RWPE2 (cell line): Measurements from ENCODE around the gene SLCO1A2.

ENCODE experiments used
- ATAC-seq: fragments of 200-7000 bp; cut with Tn5 transposase; 3 replicates; pipeline ENCODE4 v1.9.1; 2021; ENCODE audit warnings: low read depth
- DNase-seq: peaks from one replicate; pipeline ENCODE4 v3.0.0-alpha.2; 2020; ENCODE audit warnings: low spot score
- H3K27ac ChIP-seq: fragments of 450-650 bp; 2 replicates; pipeline ENCODE4 v1.5.1; 2017; ENCODE audit warnings: mild to moderate bottlenecking; ENCODE audit not compliant: poor library complexity, severe bottlenecking
- H3K27me3 ChIP-seq: fragments of 250-450 bp; sonication (Bioruptor Pico); 2 replicates; pipeline ENCODE4 v1.5.1; 2021; ENCODE audit warnings: mild to moderate bottlenecking, moderate library complexity; ENCODE audit not compliant: insufficient read depth, poor library complexity, severe bottlenecking
- H3K36me3 ChIP-seq: fragments of 250-450 bp; sonication (Bioruptor Pico); 2 replicates; pipeline ENCODE4 v1.5.1; 2020; ENCODE audit warnings: low read depth, mild to moderate bottlenecking, moderate library complexity
- H3K4me1 ChIP-seq: fragments of 250-450 bp; sonication (Bioruptor Pico); 2 replicates; pipeline ENCODE4 v1.5.1; 2021; ENCODE audit warnings: mild to moderate bottlenecking, moderate library complexity; ENCODE audit not compliant: insufficient read depth, poor library complexity, severe bottlenecking
- H3K4me3 ChIP-seq: fragments of 250-450 bp; sonication (Bioruptor Pico); 2 replicates; pipeline ENCODE4 v1.5.1; 2021; ENCODE audit warnings: mild to moderate bottlenecking, moderate library complexity; ENCODE audit not compliant: severe bottlenecking
- H3K9me3 ChIP-seq: fragments of 250-450 bp; sonication (Bioruptor Pico); 2 replicates; pipeline ENCODE4 v1.5.1; 2021; ENCODE audit warnings: mild to moderate bottlenecking, moderate library complexity; ENCODE audit not compliant: severe bottlenecking
- CTCF ChIP-seq: fragments of 450-650 bp; IDR thresholded peaks from one replicate; pipeline ENCODE4 v1.5.1; 2017; ENCODE audit warnings: mild to moderate bottlenecking, moderate library complexity; ENCODE audit not compliant: poor library complexity, severe bottlenecking

SLCO1A2 gene

DNA sequence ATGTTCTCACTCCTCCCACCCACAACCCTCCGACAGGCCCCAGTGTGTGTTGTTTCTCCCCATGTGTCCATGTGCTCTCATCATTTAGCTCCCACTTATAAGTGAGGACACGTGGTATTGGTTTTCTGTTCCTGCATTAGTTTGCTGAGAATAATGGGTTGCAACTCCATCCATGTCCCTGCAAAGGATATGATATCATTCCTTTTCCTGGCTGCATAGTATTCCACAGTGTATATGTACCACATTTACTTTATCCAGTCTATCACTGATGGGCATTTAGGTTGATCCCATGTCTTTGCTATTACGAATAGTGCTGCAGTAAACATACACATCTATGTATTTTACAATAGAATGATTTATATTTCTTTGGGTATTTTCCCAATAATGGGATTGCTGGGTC, 77.5 kb downstream of the SLCO1A2 start:
- DNase-seq: no peak
- Histone ChIP-seq H3K27ac (no peak overlapping the region), H3K36me3 (no peaks in the 10 kb centered on the region), H3K4me3 (no peak overlapping the region), H3K27me3 (no peaks in the 10 kb centered on the region), H3K4me1 (no peaks in the 10 kb centered on the region), H3K9me3 (no peaks in the 10 kb centered on the region)
- no peak for TF ChIP-seq CTCF
- ATAC-seq: no peak

DNA sequence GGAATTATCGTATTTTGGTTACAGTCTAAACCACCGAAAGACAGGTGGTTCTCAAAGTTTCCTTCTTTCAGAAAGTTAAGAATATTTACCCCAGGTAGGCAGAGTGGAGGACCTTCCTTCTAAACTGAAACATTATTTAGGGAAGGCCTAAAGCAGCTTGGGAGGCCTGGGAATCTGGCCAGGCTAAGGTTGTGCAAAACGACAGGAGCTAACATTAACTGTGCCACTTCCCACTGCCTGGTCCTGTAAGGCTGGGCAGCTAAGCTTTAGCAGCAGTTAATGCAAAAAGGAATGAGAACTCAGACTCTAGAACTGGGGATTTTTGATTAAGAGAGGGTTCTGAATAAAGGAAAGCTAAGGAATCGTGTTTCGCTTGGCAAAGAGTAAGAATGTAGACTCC, 82.6 kb downstream of the SLCO1A2 start:
- TF ChIP-seq CTCF: no peak
- no peaks in the 10 kb centered on the region for H3K36me3 ChIP-seq
- no peak for ATAC-seq

GRCh38 chr12:21248679-21249078, 86.0 kb downstream of the SLCO1A2 start:
- no peak for DNase-seq

More for the DNA sequence above, 82.6 kb downstream of the SLCO1A2 start:
- no peak for DNase-seq
- Histone ChIP-seq H3K4me1 (no peaks in the 10 kb centered on the region), H3K27me3 (no peaks in the 10 kb centered on the region), H3K27ac (no peak overlapping the region), H3K4me3 (no peak overlapping the region), H3K9me3 (no peaks in the 10 kb centered on the region)

GRCh38 chr12:21239866-21240265, 94.9 kb downstream of the SLCO1A2 start:
- ATAC-seq: no peak
- Histone ChIP-seq H3K36me3 (no peaks in the 10 kb centered on the region), H3K27ac (no peak overlapping the region), H3K4me1 (no peaks in the 10 kb centered on the region), H3K9me3 (no peaks in the 10 kb centered on the region), H3K27me3 (no peaks in the 10 kb centered on the region), H3K4me3 (no peak overlapping the region)
- no peak for TF ChIP-seq CTCF
- no peak for DNase-seq

More at GRCh38 chr12:21248679-21249078, 86.0 kb downstream of the SLCO1A2 start:
- no peak overlapping the region for H3K27ac ChIP-seq
- ATAC-seq: no peak
- no peak overlapping the region for H3K4me3 ChIP-seq
- peak; percentile 20 for TF ChIP-seq CTCF
- H3K4me1 ChIP-seq: no peaks in the 10 kb centered on the region
- H3K9me3 ChIP-seq: no peaks in the 10 kb centered on the region
- no peaks in the 10 kb centered on the region for H3K27me3 ChIP-seq
- no peaks in the 10 kb centered on the region for H3K36me3 ChIP-seq

DNA sequence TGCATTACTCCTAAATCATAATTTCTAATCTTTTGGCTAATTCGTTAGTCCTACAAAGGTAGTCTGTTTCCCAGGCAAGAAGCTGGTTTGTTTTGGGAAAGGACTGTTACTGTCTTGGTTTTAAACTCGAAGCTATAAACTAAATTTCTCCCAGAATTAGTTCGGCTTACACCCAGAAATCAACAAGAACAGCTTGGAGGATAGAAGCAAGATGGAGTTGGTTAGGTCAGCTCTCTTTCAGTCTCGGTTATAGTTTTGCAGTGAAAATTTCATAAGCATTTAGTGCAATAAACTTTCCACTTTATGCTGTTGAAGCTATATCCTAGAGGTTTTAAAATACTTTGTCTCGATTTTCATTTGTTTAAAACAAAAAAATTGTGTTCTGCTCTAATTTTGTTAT, 100.3 kb downstream of the SLCO1A2 start:
- Histone ChIP-seq H3K27me3 (no peaks in the 10 kb centered on the region), H3K36me3 (no peaks in the 10 kb centered on the region), H3K27ac (no peak overlapping the region), H3K4me1 (no peaks in the 10 kb centered on the region), H3K4me3 (no peak overlapping the region), H3K9me3 (no peaks in the 10 kb centered on the region)
- DNase-seq (no peak), ATAC-seq (no peak)
- TF ChIP-seq CTCF: no peak
